ENCODE measurements around the gene MC2R.

GRCh38 chr18:13890761-13891361 is 24.5 kb downstream of the MC2R start:
- TF ChIP-seq GATA2 (IDR thresholded peaks at IDR 0.05; ENCODE audit: low read depth, low read length), result no peak
- no peak for TF ChIP-seq GATA3 (IDR thresholded peaks at IDR 0.05; ENCODE audit: low read depth, low read length)
